Activated CD8-positive, alpha-beta memory T cell treated with anti-CD3 and anti-CD28 coated beads, Interleukin-2, amount 50 U/mL, for 1 hour (primary cell): ENCODE data around the gene DNAJC15.
"Not testable (repeated sequence)": the region's sequence is repeated elsewhere in the genome, so short reads cannot be mapped to it uniquely, and the experiment has no call there.

ENCODE experiments used
- DNase-seq: peaks from one replicate; pipeline ENCODE4 v3.0.0-alpha.2; 2020; ENCODE audit errors: extremely low read depth

DNAJC15 gene

GRCh38 chr13:43005460-43006236 lies 17.7 kb upstream of the DNAJC15 start:
- no peak for DNase-seq

- no peak for DNase-seq
Measured at GRCh38 chr13:43006893-43007631, 16.3 kb upstream of the DNAJC15 start.

GRCh38 chr13:43008596-43008995 lies 14.8 kb upstream of the DNAJC15 start:
- no peak for DNase-seq

- DNase-seq = no peak
Measured at GRCh38 chr13:43009506-43009905, 13.9 kb upstream of the DNAJC15 start.

GRCh38 chr13:43014162-43014561 lies 9.2 kb upstream of the DNAJC15 start:
- no peak for DNase-seq

GRCh38 chr13:43016226-43016625 lies 7.2 kb upstream of the DNAJC15 start:
- no peak for DNase-seq

- DNase-seq = no peak
Measured at GRCh38 chr13:43019811-43020210, 3.6 kb upstream of the DNAJC15 start.

GRCh38 chr13:43020794-43021193 lies 2.6 kb upstream of the DNAJC15 start:
- DNase-seq = no peak

GRCh38 chr13:43021926-43022670 lies 1.3 kb upstream of the DNAJC15 start:
- DNase-seq = no peak

GRCh38 chr13:43022934-43023288 lies 475 bp upstream of the DNAJC15 start:
- DNase-seq = no peak

- DNase-seq = no peak
Measured at GRCh38 chr13:43026262-43026661, 2.9 kb downstream of the DNAJC15 start.

GRCh38 chr13:43030548-43030947 lies 7.2 kb downstream of the DNAJC15 start:
- DNase-seq = no peak

- DNase-seq = no peak
Measured at GRCh38 chr13:43031881-43032280, 8.5 kb downstream of the DNAJC15 start.

GRCh38 chr13:43033038-43033437 lies 9.7 kb downstream of the DNAJC15 start:
- no peak for DNase-seq

- DNase-seq = no peak
Measured at GRCh38 chr13:43036351-43037250, 13.2 kb downstream of the DNAJC15 start.

- no peak for DNase-seq
Measured at GRCh38 chr13:43039966-43040365, 16.6 kb downstream of the DNAJC15 start.

GRCh38 chr13:43040581-43041368 lies 17.4 kb downstream of the DNAJC15 start:
- DNase-seq = not testable (repeated sequence)

GRCh38 chr13:43041369-43041921 lies 18.1 kb downstream of the DNAJC15 start:
- DNase-seq = no peak

- no peak for DNase-seq
Measured at GRCh38 chr13:43042410-43042921, 19.1 kb downstream of the DNAJC15 start.

GRCh38 chr13:43044720-43045301 lies 21.4 kb downstream of the DNAJC15 start:
- DNase-seq = no peak
